H1 (cell line): ENCODE measurements around the gene NAA38. TPM values are rescaled to one million over a fixed set of nuclear protein-coding genes. Genes with fewer than 3 reads are reported as not detected.

Experiments
- CTCF ChIA-PET: fragments of 300-600 bp; sonication (Branson Sonifier 250); formaldehyde crosslinking; loops from one replicate; lab custom pipeline; 2021; ENCODE audit not compliant: partially characterized antibody; lab: Charles Lee
- POLR2A ChIA-PET: fragments of 300-600 bp; sonication (Branson Sonifier 250); formaldehyde crosslinking; loops from one replicate; lab custom pipeline; 2021; ENCODE audit warnings: inconsistent platforms; ENCODE audit not compliant: partially characterized antibody; lab: Charles Lee
- DNase-seq, 2 experiments: peaks; one replicate each; pipeline versions ENCODE4 v3.0.0 to v3.0.0-alpha.2; 2010 to 2022; ENCODE audit warnings: low spot score in 2 of 2, low read depth in 1 of 2, mixed read lengths in 1 of 2
- FAIRE-seq: peaks from 2 replicates; lab custom pipeline; 2011; peaks lifted over from hg19 to GRCh38; lab: Jason Lieb, UNC
- H2AFZ ChIP-seq: 2 replicates; pipeline ENCODE4 v1.8.1; 2012; ENCODE audit warnings: low read length, inconsistent platforms
- H2AK5ac ChIP-seq: 2 replicates; pipeline ENCODE4 v1.6.1; 2013; ENCODE audit warnings: low read depth, low read length
- H2BK120ac ChIP-seq: replicated peaks from 2 replicates; pipeline ENCODE3; 2013; ENCODE audit warnings: low read depth, low read length, inconsistent platforms
- H2BK12ac ChIP-seq: 2 replicates; pipeline ENCODE4 v1.6.1; 2013; ENCODE audit warnings: low read depth, low read length
- H2BK15ac ChIP-seq: 2 replicates; pipeline ENCODE4 v1.6.1; 2013; ENCODE audit warnings: low read length
- H2BK20ac ChIP-seq: 2 replicates; pipeline ENCODE4 v1.6.1; 2013; ENCODE audit warnings: low read length
- H2BK5ac ChIP-seq: 2 replicates; pipeline ENCODE4 v1.6.1; 2013; ENCODE audit warnings: low read depth, low read length
- H3K14ac ChIP-seq: 2 replicates; pipeline ENCODE4 v1.6.1; 2013; ENCODE audit warnings: inconsistent platforms; ENCODE audit not compliant: insufficient read length
- H3K18ac ChIP-seq: 2 replicates; pipeline ENCODE4 v1.6.1; 2013; ENCODE audit warnings: low read length; ENCODE audit errors: extremely low read depth
- H3K23ac ChIP-seq: 2 replicates; pipeline ENCODE4 v1.6.1; 2013; ENCODE audit warnings: inconsistent platforms; ENCODE audit not compliant: insufficient read length
- H3K23me2 ChIP-seq: 2 replicates; pipeline ENCODE4 v1.6.1; 2013; ENCODE audit warnings: low read depth, low read length
- H3K27ac ChIP-seq: 2 replicates; pipeline ENCODE4 v1.6.1; 2011; ENCODE audit warnings: low read depth, low read length, inconsistent platforms
- H3K27me3 ChIP-seq, 4 experiments: replicated peaks in 1 of 4; 1 replicate in 1 of 4; 2 replicates in 3 of 4; pipeline versions ENCODE4 v1.6.1 to v1.8.1; 2011 to 2013; ENCODE audit warnings: low read length in 3 of 4, mild to moderate bottlenecking in 3 of 4, inconsistent platforms in 2 of 4, mixed read lengths in 2 of 4, moderate library complexity in 1 of 4; ENCODE audit not compliant: control insufficient read depth in 3 of 4, insufficient read depth in 3 of 4; ENCODE audit errors: extremely low read depth in 1 of 4
- H3K36me3 ChIP-seq, 4 experiments: 2 replicates each; pipeline versions ENCODE4 v1.6.1 to v1.8.1; 2011 to 2013; ENCODE audit warnings: mild to moderate bottlenecking in 4 of 4, low read length in 3 of 4, moderate library complexity in 2 of 4, control low read depth in 1 of 4, inconsistent platforms in 1 of 4; ENCODE audit not compliant: insufficient read depth in 4 of 4, control insufficient read depth in 2 of 4
- H3K4ac ChIP-seq: replicated peaks from 2 replicates; pipeline ENCODE3; 2013; ENCODE audit warnings: low read length, low read depth, mixed read lengths, inconsistent platforms; ENCODE audit not compliant: insufficient read length
- H3K4me1 ChIP-seq, 4 experiments: replicated peaks in 1 of 4; 1 replicate in 1 of 4; 2 replicates in 3 of 4; pipeline versions ENCODE4 v1.6.1 to v1.8.1; 2011 to 2013; ENCODE audit warnings: low read length in 3 of 4, inconsistent platforms in 2 of 4, mixed read lengths in 1 of 4; ENCODE audit not compliant: insufficient read depth in 4 of 4, control insufficient read depth in 3 of 4
- H3K4me2 ChIP-seq, 2 experiments: 2 replicates each; pipeline versions ENCODE4 v1.6.1 to v1.8.1; 2011 to 2013; ENCODE audit warnings: low read depth in 2 of 2, low read length in 2 of 2, control low read depth in 1 of 2, inconsistent platforms in 1 of 2, mild to moderate bottlenecking in 1 of 2; ENCODE audit not compliant: insufficient read depth in 1 of 2
- H3K4me3 ChIP-seq, 4 experiments: fragments of 200-600, 300-600 bp in 1 of 4; sonication (generic), shearing (Covaris generic), sonication (Bioruptor Twin) in 1 of 4; 2 replicates each; pipeline versions ENCODE4 v1.5.1 to v1.8.1; 2011 to 2016; ENCODE audit warnings: low read length in 4 of 4, low read depth in 3 of 4, control low read depth in 2 of 4, inconsistent platforms in 2 of 4, mild to moderate bottlenecking in 2 of 4, mixed read lengths in 1 of 4, moderate library complexity in 1 of 4; ENCODE audit not compliant: insufficient read depth in 2 of 4; ENCODE audit errors: extremely low read depth in 1 of 4
- H3K56ac ChIP-seq: replicated peaks from 2 replicates; pipeline ENCODE3; 2013; ENCODE audit warnings: low read depth, mild to moderate bottlenecking, mixed read lengths, low read length, inconsistent platforms; ENCODE audit not compliant: insufficient read length
- H3K79me1 ChIP-seq: 2 replicates; pipeline ENCODE4 v1.6.1; 2013; ENCODE audit warnings: low read depth, low read length, control low read depth
- H3K79me2 ChIP-seq, 2 experiments: 2 replicates each; pipeline versions ENCODE4 v1.6.1 to v1.8.1; 2012 to 2013; ENCODE audit warnings: low read length in 2 of 2, mild to moderate bottlenecking in 2 of 2, inconsistent platforms in 1 of 2; ENCODE audit not compliant: insufficient read depth in 2 of 2, control insufficient read depth in 1 of 2
- H3K9ac ChIP-seq, 4 experiments: replicated peaks in 1 of 4; 1 replicate in 1 of 4; 2 replicates in 3 of 4; pipeline versions ENCODE4 v1.6.1 to v1.8.1; 2011 to 2013; ENCODE audit warnings: low read depth in 3 of 4, low read length in 3 of 4, control low read depth in 2 of 4, mild to moderate bottlenecking in 2 of 4, moderate library complexity in 2 of 4, inconsistent platforms in 1 of 4; ENCODE audit errors: extremely low read depth in 1 of 4
- H3K9me3 ChIP-seq, 2 experiments: 2 replicates each; pipeline versions ENCODE4 v1.6.1 to v1.8.1; 2012 to 2013; ENCODE audit warnings: mild to moderate bottlenecking in 2 of 2, moderate library complexity in 2 of 2, control low read depth in 1 of 2, inconsistent platforms in 1 of 2, low read depth in 1 of 2, low read length in 1 of 2, mixed read lengths in 1 of 2; ENCODE audit not compliant: insufficient read depth in 2 of 2
- H4K20me1 ChIP-seq, 2 experiments: replicated peaks in 1 of 2; 2 replicates each; pipeline versions ENCODE3 to v1.8.1; 2011 to 2013; ENCODE audit warnings: inconsistent platforms in 2 of 2, low read length in 2 of 2, mild to moderate bottlenecking in 1 of 2; ENCODE audit not compliant: insufficient read depth in 2 of 2, control insufficient read depth in 1 of 2
- H4K5ac ChIP-seq: 2 replicates; pipeline ENCODE4 v1.6.1; 2013; ENCODE audit warnings: low read length, low read depth, mixed read lengths, inconsistent platforms; ENCODE audit not compliant: insufficient read length
- H4K8ac ChIP-seq: 2 replicates; pipeline ENCODE4 v1.8.0; 2013; ENCODE audit warnings: mild to moderate bottlenecking, moderate library complexity, low read length, inconsistent platforms; ENCODE audit not compliant: insufficient read depth; ENCODE audit errors: extremely low read depth
- H4K91ac ChIP-seq: replicated peaks from 2 replicates; pipeline ENCODE3; 2013; ENCODE audit warnings: low read length, mixed read lengths, inconsistent platforms; ENCODE audit not compliant: insufficient read length
- BCL11A ChIP-seq, 2 experiments: IDR thresholded peaks; one replicate each; pipeline ENCODE4 v1.6.1; 2011; ENCODE audit warnings: low read depth in 2 of 2, low read length in 2 of 2, mild to moderate bottlenecking in 2 of 2
- CBX5 ChIP-seq: fragments of 300-800, 300-1000 bp; sonication (generic); IDR thresholded peaks from 2 replicates; pipeline ENCODE4 v1.7.1; 2016; ENCODE audit warnings: antibody characterized with exemption, low read length, low read depth
- CHD1 ChIP-seq: IDR thresholded peaks from 2 replicates; pipeline ENCODE4 v1.6.1; 2012; ENCODE audit warnings: low read depth, low read length, improper control_type of control experiment
- CHD2 ChIP-seq: IDR thresholded peaks from 2 replicates; pipeline ENCODE4 v1.6.1; 2012; ENCODE audit warnings: low read length, improper control_type of control experiment
- GABPA ChIP-seq: IDR thresholded peaks from 2 replicates; pipeline ENCODE4 v1.6.1; 2011; ENCODE audit warnings: mild to moderate bottlenecking, low read length, moderate library complexity, borderline replicate concordance; ENCODE audit not compliant: insufficient read depth
- GTF2F1 ChIP-seq: IDR thresholded peaks from 2 replicates; pipeline ENCODE4 v1.6.1; 2012; ENCODE audit warnings: low read depth, low read length, improper control_type of control experiment, borderline replicate concordance
- NANOG ChIP-seq: IDR thresholded peaks from 2 replicates; pipeline ENCODE4 v1.6.1; 2011; ENCODE audit warnings: low read length, low read depth, mild to moderate bottlenecking, inconsistent platforms; ENCODE audit not compliant: insufficient read depth, poor library complexity, severe bottlenecking
- NRF1 ChIP-seq: IDR thresholded peaks from 2 replicates; pipeline ENCODE4 v1.6.1; 2011; ENCODE audit warnings: mild to moderate bottlenecking, low read depth, low read length, improper control_type of control experiment
- POLR2A ChIP-seq, 2 experiments: IDR thresholded peaks; 1 replicate in 1 of 2; 2 replicates in 1 of 2; pipeline ENCODE4 v1.6.1; 2011; ENCODE audit warnings: low read depth in 2 of 2, low read length in 2 of 2, mild to moderate bottlenecking in 2 of 2; ENCODE audit errors: control extremely low read depth in 1 of 2
- RBBP5 ChIP-seq: IDR thresholded peaks from 2 replicates; pipeline ENCODE4 v1.7.1; 2012; ENCODE audit warnings: low read depth, mild to moderate bottlenecking, inconsistent platforms, low read length, moderate library complexity, borderline replicate concordance
- SP2 ChIP-seq: IDR thresholded peaks from 2 replicates; pipeline ENCODE4 v1.6.1; 2012; ENCODE audit warnings: mild to moderate bottlenecking, low read length, inconsistent platforms
- TAF1 ChIP-seq: IDR thresholded peaks from 2 replicates; pipeline ENCODE4 v1.6.1; 2011; ENCODE audit warnings: mild to moderate bottlenecking, low read depth, low read length
- WGBS, 2 experiments: shearing (Covaris generic) in 1 of 2; methylation state at CpG; one replicate each; pipeline versions ENCODE4 v1.1.6 to v1.1.7; 2013 to 2015; ENCODE audit warnings: low lambda C conversion rate in 2 of 2, mixed read lengths in 2 of 2, inconsistent platforms in 1 of 2, low coverage in 1 of 2, missing lambda C conversion rate in 1 of 2; ENCODE audit not compliant: insufficient replicate concordance in 2 of 2, insufficient coverage in 1 of 2, insufficient read length in 1 of 2; ENCODE audit errors: extremely low coverage in 1 of 2, missing lambda C conversion rate in 1 of 2; 5-methylcytosine and 5-hydroxymethylcytosine counted together
- polyA plus RNA-seq, 7 experiments: library from polyadenylated mRNA; depleted of rRNA in 3 of 7; stranded (reverse) in 5 of 7; unstranded in 2 of 7; fragments of >200 nt in 5 of 7; fragments of 200-250 nt in 2 of 7; gene quantifications; 1 replicate in 5 of 7; 2 replicates in 1 of 7; 4 replicates in 1 of 7; pipeline versions ENCODE4 v1.2.1 to v1.2.3, GENCODE V29; 2011 to 2013; ENCODE audit warnings: missing spikeins in 2 of 7, mixed read lengths in 2 of 7
- total RNA-seq: library from RNA; stranded (reverse); fragmentation: NEBNext Ultra II Directional; extraction: Animal tissue kit (Norgen Biotek cat#: 25700); gene quantifications from 2 replicates; pipeline ENCODE4 v1.2.1, GENCODE V29; 2021
- TF ChIP-seq, protein P1 (sequence below): IDR thresholded peaks from 2 replicates; pipeline ENCODE4 v1.6.1; 2012; ENCODE audit warnings: low read length, inconsistent platforms

The NAA38 gene
- total and polyA plus RNA-seq, 2 of the 8 experiments (the other 6 are each of a cell fraction or from before 2014, with no cell fraction given) = 30.2 to 109 TPM

- ChIA-PET CTCF (no interaction called here), POLR2A (no interaction called here)
- 11% methylated on average over 8 of the region's 8 CpGs; no CpG with 5 or more reads in 1 of the 2 experiments for WGBS, 2 experiments
- Histone ChIP-seq H3K27me3 (peaks cover 0 to 10% (median 3%) of the 10 kb centered on the region in 4 experiments; a peak in 3 of 7 replicates), H3K4me3 (peak overlapping the region; percentile 52 to 83 (median 70); a peak in 5 of 8 replicates), H2BK12ac (no peak overlapping the region), H2AFZ (no peak overlapping the region), H3K4me1 (peaks cover 9 to 30% (median 17%) of the 10 kb centered on the region in 4 experiments), H3K18ac (no peak overlapping the region; the same call in 1 of the 2 replicates), H3K9ac (no peak overlapping the region; a peak in 1 of 7 replicates), H4K5ac (no peak overlapping the region), H2AK5ac (no peak overlapping the region; the same call in 1 of the 2 replicates), H2BK5ac (no peak overlapping the region), H3K9me3 (no peaks in the 10 kb centered on the region), H3K14ac (no peak overlapping the region), H3K4ac (no peak overlapping the region), H3K23me2 (peaks cover 24% of the 10 kb centered on the region), H3K56ac (no peak overlapping the region), H4K20me1 (no peaks in the 10 kb centered on the region), H3K36me3 (peaks cover 0 to 4% (median 0%) of the 10 kb centered on the region in 4 experiments; a peak in 1 of 8 replicates), H3K4me2 (peak overlapping the region; percentile 82 to 100), H3K79me1 (no peaks in the 10 kb centered on the region), H2BK120ac (no peak overlapping the region), H3K79me2 (no peaks in the 10 kb centered on the region), H3K27ac (no peak overlapping the region), H3K23ac (no peak overlapping the region), H2BK15ac (no peak overlapping the region), H4K8ac (no peak overlapping the region), H2BK20ac (no peak overlapping the region), H4K91ac (no peak overlapping the region)
- FAIRE-seq (no peak), DNase-seq (no peak)
- TF ChIP-seq CHD1 (no peak), CHD2 (no peak), BCL11A (IDR thresholded peaks at IDR 0.05; ENCODE audit: low read depth in 2 of 2, low read length in 2 of 2) (no peak), SP2 (no peak), GABPA (no peak), NANOG (no peak), TAF1 (no peak), POLR2A (IDR thresholded peaks at IDR 0.05; ENCODE audit: control extremely low read depth in 1 of 2, low read depth in 2 of 2, low read length in 2 of 2) (no peak), CBX5 (no peak), RBBP5 (no peak), NRF1 (no peak), GTF2F1 (no peak)
- TF ChIP-seq, protein P1, sequence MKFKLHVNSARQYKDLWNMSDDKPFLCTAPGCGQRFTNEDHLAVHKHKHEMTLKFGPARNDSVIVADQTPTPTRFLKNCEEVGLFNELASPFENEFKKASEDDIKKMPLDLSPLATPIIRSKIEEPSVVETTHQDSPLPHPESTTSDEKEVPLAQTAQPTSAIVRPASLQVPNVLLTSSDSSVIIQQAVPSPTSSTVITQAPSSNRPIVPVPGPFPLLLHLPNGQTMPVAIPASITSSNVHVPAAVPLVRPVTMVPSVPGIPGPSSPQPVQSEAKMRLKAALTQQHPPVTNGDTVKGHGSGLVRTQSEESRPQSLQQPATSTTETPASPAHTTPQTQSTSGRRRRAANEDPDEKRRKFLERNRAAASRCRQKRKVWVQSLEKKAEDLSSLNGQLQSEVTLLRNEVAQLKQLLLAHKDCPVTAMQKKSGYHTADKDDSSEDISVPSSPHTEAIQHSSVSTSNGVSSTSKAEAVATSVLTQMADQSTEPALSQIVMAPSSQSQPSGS = no peak
These were observed 29.7 kb upstream of the NAA38 start for GRCh38 chr17:7887038-7887481.
